C4-2B (cell line): ENCODE results near the gene PTPRN2.

ENCODE experiments used
- H3K27ac ChIP-seq: fragments of 450-650 bp; 2 replicates; pipeline ENCODE4 v1.5.1; 2017
- CTCF ChIP-seq: fragments of 450-650 bp; conservative IDR thresholded peaks from 2 replicates; pipeline ENCODE4 v1.5.1; 2017; ENCODE audit warnings: mild to moderate bottlenecking
- ZFX ChIP-seq: fragments of 450-650 bp; IDR thresholded peaks from 2 replicates; pipeline ENCODE4 v1.6.1; 2017

The PTPRN2 gene

GRCh38 chr7:158030566-158030965 lies 557.1 kb downstream of the PTPRN2 start:
- no peak overlapping the region for H3K27ac ChIP-seq
- TF ChIP-seq CTCF (no peak), ZFX (no peak)

- H3K27ac ChIP-seq, result no peak overlapping the region
- TF ChIP-seq ZFX, result no peak
Observed at GRCh38 chr7:158030071-158030470, 557.6 kb downstream of the PTPRN2 start.

- no peak overlapping the region for H3K27ac ChIP-seq
Observed at GRCh38 chr7:158029509-158029908, 558.1 kb downstream of the PTPRN2 start.

GRCh38 chr7:158028971-158029370 lies 558.7 kb downstream of the PTPRN2 start:
- H3K27ac ChIP-seq, result no peak overlapping the region
- TF ChIP-seq ZFX (no peak), CTCF (no peak)

More at GRCh38 chr7:158029509-158029908, 558.1 kb downstream of the PTPRN2 start:
- TF ChIP-seq ZFX (no peak), CTCF (no peak)

- no peak overlapping the region for H3K27ac ChIP-seq
- TF ChIP-seq ZFX (no peak), CTCF (no peak)
Observed at GRCh38 chr7:158028290-158028941, 559.2 kb downstream of the PTPRN2 start.

GRCh38 chr7:158027646-158028045 lies 560.0 kb downstream of the PTPRN2 start:
- no peak overlapping the region for H3K27ac ChIP-seq
- no peak for TF ChIP-seq ZFX
- no peak for TF ChIP-seq CTCF

GRCh38 chr7:158026636-158027265 lies 560.9 kb downstream of the PTPRN2 start:
- no peak overlapping the region for H3K27ac ChIP-seq
- TF ChIP-seq CTCF (no peak), ZFX (no peak)
